Measurements from ENCODE around the gene RPS16. TPM values are rescaled to one million over a fixed set of nuclear protein-coding genes. Genes with fewer than 3 reads are reported as not detected.

Gene RPS16
- total RNA-seq = 1,349 and 1,363 TPM in 2 replicates

GRCh38 chr19:39435499-39436349, at the start of gene RPS16:
TSS of gene RPS16 (minus strand) at chr19:39435949. CDS start at chr19:39435895, 54 bp downstream.

GRCh38 chr19:39480337-39481228, 44.8 kb upstream of the RPS16 start, which contains the start of gene TIMM50:
TSS of gene TIMM50 (plus strand) at chr19:39480838. CDS start at chr19:39480854, 16 bp downstream.

DNA sequence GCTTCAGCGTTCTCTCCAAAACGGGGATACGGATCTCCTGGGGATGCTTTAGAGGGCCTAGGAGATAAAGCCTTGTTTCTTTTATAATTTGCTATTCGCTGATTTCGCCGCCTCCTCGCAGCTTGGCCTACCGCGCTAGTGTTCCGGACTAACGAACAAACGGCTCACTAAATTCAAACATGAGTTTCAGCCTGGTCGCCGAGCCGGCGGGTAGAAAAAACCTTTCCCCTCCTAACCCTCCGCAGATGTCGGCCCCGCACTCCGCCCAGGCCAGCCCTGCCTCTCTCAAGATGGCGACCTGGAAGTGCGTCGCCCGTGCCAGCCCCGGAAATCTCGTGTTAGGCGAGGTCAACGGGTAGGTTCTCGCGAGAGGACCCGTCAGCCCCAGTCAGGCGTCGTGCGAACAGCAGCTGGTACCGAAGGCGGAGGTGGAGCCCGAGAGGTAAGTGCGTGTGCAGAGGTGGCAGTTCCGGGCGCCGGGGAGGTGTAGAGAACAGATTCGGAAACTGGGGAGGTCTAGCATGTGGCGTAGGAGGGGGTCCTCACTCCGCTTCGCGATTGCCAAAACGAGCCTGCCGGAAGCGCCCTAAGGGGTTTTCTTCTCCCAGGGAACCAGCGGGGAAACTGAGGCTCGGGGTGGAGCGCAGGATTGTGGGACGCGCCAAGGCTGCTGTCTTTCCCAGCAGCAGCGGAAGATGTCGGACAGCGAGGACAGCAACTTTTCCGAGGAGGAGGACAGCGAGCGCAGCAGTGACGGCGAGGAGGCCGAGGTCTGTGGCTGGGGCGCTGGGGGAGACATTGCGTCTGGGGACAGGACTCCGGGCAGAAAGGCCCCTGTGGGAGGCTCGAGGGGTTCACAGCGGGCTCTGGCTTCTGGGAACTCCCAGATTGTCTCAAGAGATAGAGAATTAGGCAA, 9.7 kb upstream of the RPS16 start, which contains the start of gene SUPT5H:
SUPT5H (plus strand) TSS at position 387 of the 916 bp plus-strand sequence; CDS start at position 696, 309 bp downstream.

DNA sequence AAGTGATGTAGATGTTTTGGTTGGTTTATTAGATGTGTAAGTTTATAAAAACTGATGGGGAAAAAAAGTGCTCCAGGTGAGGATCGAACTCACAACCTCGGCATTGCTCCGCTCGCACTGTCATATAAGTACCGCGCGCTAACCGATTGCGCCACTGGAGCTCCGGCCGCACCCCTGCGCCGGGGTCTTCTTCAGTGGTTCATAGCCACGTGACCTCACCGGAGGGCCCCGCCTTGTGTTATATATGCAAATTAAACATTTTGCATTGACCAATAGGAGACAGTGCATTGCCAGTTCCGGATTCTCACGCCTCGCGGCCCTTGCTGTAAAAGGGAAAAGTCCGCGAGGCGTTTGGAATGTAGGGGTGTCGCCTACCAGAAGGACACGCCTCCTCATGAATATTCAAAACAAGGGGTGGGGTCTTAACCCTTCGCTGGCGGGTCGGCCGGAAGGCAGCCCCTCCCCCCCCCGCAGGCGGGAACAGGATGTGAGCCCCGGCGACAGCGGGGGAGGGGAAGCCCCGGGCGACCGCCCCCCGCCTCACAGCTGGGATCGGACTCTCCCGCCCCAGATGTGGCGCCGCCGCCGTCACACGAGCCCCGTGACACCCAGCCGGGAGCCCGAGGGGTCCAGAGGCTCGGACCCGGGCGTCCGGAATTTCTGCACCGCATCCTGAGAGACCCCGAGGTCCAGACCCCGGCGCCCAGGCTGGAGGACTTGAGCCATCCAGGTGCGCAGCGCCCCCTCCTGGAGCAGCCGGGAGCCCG, 23.5 kb downstream of the RPS16 start, which contains the start of gene PLEKHG2:
PLEKHG2 (plus strand) TSS at position 570 of the 767 bp plus-strand sequence. CDS start 1,418 bp downstream, outside the sequence.

GRCh38 chr19:39406656-39407409, 28.9 kb downstream of the RPS16 start, which contains the start of gene ZFP36:
TSS of gene ZFP36 (plus strand) at chr19:39406847. CDS start at chr19:39406905, 58 bp downstream.

GRCh38 chr19:39390751-39391437, 44.9 kb downstream of the RPS16 start, which contains the start of the genes MED29 and PAF1:
TSS of gene MED29 (plus strand) at chr19:39391378. CDS start at chr19:39391423, 45 bp downstream.
TSS of gene PAF1 (minus strand) at chr19:39391106. CDS start at chr19:39390864, 242 bp downstream.

Other genes starting within 250 kb of the RPS16 start
- 0.15 TPM in 1 of 2 replicates, not detected in the other for gene NCCRP1, start 239.0 kb downstream of the RPS16 start, total RNA-seq
- gene SYCN, start 231.7 kb downstream of the RPS16 start, total RNA-seq = not detected in 2 replicates
- not detected in 2 replicates for gene IFNL3, start 190.9 kb downstream of the RPS16 start, total RNA-seq
- not detected in 2 replicates for gene IFNL4, start 187.1 kb downstream of the RPS16 start, total RNA-seq
- gene IFNL2, start 167.6 kb downstream of the RPS16 start, total RNA-seq = not detected in 2 replicates
- gene IFNL1, start 139.5 kb downstream of the RPS16 start, total RNA-seq = not detected in 2 replicates
- 0.25 and 0.47 TPM in 2 replicates for gene LRFN1, start 115.1 kb downstream of the RPS16 start, total RNA-seq
- gene GMFG, start 99.9 kb downstream of the RPS16 start, total RNA-seq = 85.3 and 115 TPM in 2 replicates
- gene SAMD4B, start 93.5 kb downstream of the RPS16 start, total RNA-seq = 40.3 and 43.9 TPM in 2 replicates
- gene PAF1, start 44.8 kb downstream of the RPS16 start, total RNA-seq = 39.4 and 49.1 TPM in 2 replicates
- 19.3 and 25.0 TPM in 2 replicates for gene MED29, start 44.6 kb downstream of the RPS16 start, total RNA-seq
- gene ZFP36, start 29.1 kb downstream of the RPS16 start, total RNA-seq = 17.3 and 17.5 TPM in 2 replicates
- gene PLEKHG2, start 23.3 kb downstream of the RPS16 start, total RNA-seq = 8.9 and 16.5 TPM in 2 replicates
- gene SUPT5H, start 9.6 kb upstream of the RPS16 start, total RNA-seq = 72.3 and 79.9 TPM in 2 replicates
- 106 and 118 TPM in 2 replicates for gene TIMM50, start 44.9 kb upstream of the RPS16 start, total RNA-seq
- gene DLL3, start 63.0 kb upstream of the RPS16 start, total RNA-seq = 0.53 and 1.0 TPM in 2 replicates
- not detected in 2 replicates for gene SELENOV, start 79.2 kb upstream of the RPS16 start, total RNA-seq
- 3.1 and 3.9 TPM in 2 replicates for gene EID2B, start 96.9 kb upstream of the RPS16 start, total RNA-seq
- 11.6 and 13.0 TPM in 2 replicates for gene EID2, start 104.2 kb upstream of the RPS16 start, total RNA-seq
- not detected in 2 replicates for gene LGALS13, start 166.6 kb upstream of the RPS16 start, total RNA-seq
- not detected in 2 replicates for gene LGALS16, start 220.0 kb upstream of the RPS16 start, total RNA-seq

Data from mammary microvascular endothelial cell (primary cell).